OCI-LY7 (cell line): ENCODE measurements around the gene NMT1.

Experiments
- EZH2phosphoT487 ChIP-seq: fragments of 200-600 bp; sonication (generic); IDR thresholded peaks from 2 replicates; pipeline ENCODE4 v1.6.1; 2018; ENCODE audit warnings: low read depth, borderline replicate concordance, mild to moderate bottlenecking, mixed run types, antibody characterized with exemption, low read length, moderate library complexity, mixed read lengths
- TF ChIP-seq, protein P1 (sequence below): fragments of 200-600 bp; sonication (generic); conservative IDR thresholded peaks from 2 replicates; pipeline ENCODE4 v1.5.1; 2014; ENCODE audit warnings: mild to moderate bottlenecking, antibody characterized with exemption, low read length, moderate library complexity, mixed read lengths

DNA sequence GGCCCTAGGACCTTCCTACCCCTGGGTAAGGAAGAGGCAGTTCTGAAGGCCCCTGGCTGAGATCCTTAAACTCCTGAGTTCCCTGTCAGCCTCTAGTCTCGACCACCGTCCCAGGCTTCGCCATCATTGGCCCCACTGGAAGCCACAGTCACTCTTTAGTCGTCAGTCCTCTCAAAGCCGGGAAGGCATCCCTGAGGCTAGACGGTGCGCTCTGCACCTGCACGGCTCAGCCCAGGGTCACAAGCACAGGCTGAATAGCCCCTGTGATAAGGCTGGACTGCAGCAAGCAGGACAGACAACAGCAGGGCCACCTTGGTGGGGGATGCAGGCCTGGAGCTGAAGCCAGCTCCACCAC, 83.9 kb downstream of the NMT1 start:
- TF ChIP-seq, protein P1, sequence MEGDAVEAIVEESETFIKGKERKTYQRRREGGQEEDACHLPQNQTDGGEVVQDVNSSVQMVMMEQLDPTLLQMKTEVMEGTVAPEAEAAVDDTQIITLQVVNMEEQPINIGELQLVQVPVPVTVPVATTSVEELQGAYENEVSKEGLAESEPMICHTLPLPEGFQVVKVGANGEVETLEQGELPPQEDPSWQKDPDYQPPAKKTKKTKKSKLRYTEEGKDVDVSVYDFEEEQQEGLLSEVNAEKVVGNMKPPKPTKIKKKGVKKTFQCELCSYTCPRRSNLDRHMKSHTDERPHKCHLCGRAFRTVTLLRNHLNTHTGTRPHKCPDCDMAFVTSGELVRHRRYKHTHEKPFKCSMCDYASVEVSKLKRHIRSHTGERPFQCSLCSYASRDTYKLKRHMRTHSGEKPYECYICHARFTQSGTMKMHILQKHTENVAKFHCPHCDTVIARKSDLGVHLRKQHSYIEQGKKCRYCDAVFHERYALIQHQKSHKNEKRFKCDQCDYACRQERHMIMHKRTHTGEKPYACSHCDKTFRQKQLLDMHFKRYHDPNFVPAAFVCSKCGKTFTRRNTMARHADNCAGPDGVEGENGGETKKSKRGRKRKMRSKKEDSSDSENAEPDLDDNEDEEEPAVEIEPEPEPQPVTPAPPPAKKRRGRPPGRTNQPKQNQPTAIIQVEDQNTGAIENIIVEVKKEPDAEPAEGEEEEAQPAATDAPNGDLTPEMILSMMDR: no peak
- TF ChIP-seq EZH2phosphoT487: no peak
